GM19025 (cell line): Measurements from ENCODE around the gene B4GALNT2.
"Not testable (repeated sequence)": the region's sequence is repeated elsewhere in the genome, so short reads cannot be mapped to it uniquely, and the experiment has no call there.

Source experiments
- ATAC-seq: cut with Tn5 transposase; IDR thresholded peaks from one replicate; pipeline ENCODE4 v1.9.1; 2021; ENCODE audit warnings: mild to moderate bottlenecking, low read depth, moderate library complexity; ENCODE audit not compliant: unreplicated experiment

Gene B4GALNT2

DNA sequence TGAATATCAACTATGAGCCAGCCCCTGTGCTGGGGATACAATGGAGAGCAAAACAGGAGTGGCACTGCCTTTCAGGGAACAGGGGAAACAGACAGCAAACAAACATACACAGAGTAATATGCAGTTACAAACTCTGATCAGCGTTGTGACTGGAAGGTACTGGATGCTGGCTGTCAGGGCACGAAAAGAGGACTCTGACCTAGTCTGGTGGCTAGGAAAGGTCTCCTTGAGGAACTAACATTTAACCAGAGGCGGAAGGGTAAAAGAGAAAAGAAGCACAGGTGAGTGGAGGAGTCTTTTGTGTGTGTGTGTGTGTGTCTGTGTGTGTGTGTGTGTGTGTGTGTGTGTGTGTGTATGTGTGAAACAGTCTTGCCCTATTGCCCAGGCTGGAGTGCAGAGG is 12.4 kb upstream of the B4GALNT2 start:
- no peak for ATAC-seq

DNA sequence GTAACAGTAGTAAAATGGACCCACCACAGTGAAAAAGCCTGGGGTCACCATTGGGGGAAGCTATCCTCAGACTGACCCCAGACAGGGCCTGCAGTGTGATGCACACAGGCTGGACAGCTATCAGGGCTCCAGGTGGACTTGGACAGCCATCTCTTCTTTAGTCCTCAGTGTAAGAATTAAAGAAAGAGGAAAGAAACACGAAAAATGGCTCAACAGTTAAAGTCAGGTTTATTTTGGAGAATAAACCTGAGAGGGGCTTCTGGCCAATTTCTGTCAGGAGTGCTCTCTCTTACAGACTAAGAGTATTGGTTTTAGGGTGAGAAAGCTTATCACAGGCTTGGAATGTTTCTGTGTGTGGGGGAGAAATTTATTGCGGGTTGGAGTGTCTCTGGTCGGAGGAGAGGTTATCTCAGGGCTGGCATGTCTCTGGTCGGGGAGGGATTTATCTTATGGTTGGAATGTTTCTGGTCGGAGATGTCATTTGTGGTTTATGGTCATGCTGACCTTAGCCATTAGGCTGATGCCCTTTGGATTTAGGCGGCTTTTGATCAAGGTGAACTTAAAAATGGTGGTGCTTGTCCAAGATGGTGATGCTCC is 10.8 kb upstream of the B4GALNT2 start:
- ATAC-seq: no peak

DNA sequence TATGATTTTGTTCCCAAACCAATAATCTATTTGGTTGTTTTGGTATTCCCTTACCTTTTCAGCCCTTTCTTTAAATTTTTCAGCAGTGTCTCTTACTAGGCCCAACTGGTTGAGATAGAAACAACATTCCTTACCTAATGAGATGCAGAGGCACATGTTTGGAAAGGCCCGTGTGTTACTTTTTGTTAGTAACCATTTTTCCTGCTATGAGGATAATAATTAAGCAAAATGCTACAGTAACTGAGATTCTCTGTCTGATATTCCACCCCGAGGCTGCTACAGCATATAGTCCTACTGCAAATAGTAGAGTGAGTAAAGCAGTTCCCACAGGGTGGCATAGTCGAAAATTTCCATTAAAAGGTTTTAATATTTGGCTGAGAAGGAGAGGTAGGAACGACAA is 10.0 kb upstream of the B4GALNT2 start:
- ATAC-seq: no peak

DNA sequence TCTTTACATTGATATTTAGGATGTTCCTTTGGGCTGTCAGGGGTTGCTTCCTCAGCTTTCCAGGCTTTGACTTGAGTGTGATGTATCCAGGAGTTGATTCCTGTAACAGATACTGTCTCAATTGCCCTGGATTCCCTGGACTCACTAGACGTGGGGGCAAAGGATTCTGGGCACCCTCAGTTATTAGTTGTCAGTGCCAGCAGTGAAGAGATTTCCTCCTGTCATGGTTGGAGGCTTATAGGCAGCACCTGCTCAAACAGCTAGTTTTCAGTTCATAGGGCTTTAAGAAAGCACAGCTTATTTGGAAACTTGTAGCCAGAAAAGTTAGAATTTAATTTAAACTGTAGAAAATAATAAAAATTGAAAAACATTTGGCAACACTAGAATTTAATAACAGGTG is 9.5 kb upstream of the B4GALNT2 start:
- ATAC-seq: no peak

DNA sequence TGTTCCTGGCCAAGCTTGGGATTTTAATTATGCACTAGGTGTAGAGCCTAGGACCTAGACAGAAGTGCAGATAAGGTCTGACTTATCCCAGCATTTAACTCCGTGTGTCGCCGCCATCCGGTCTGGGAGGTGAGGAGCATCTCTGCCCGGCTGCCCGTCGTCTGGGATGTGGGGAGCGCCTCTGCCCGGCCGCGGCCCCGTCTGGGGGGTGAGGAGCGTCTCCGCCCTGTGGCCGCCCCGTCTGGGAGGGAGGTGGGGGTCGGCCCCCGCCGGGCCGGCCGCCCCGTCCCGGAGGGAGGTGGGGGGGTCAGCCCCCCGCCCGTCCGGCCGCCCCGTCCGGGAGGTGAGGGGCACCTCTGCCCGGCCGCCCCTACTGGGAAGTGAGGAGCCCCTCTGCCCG is 7.1 kb upstream of the B4GALNT2 start:
- no peak for ATAC-seq

DNA sequence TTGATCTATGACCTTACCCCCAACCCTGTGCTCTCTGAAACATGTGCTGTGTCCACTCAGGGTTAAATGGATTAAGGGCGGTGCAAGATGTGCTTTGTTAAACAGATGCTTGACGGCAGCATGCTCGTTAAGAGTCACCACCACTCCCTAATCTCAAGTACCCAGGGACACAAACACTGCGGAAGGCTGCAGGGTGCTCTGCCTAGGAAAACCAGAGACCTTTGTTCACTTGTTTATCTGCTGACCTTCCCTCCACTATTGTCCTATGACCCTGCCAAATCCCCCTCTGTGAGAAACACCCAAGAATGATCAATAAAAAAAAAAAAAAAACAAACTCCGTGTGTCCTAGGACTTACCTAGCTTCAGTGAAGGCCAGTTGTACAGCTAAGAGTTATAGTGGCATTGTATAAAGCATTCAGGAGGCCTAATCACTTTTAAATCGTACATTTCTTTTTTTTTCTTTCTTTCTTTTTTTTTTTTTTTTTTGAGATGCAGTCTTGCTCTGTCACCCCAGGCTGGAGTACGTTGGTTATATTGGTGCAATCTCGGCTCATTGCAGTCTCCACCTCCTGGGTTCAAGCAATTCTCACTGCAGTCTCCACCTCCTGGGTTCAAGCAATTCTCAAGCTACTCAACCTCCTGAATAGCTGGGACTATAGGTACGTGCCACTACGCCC is 6.2 kb upstream of the B4GALNT2 start:
- ATAC-seq: not testable (repeated sequence)

DNA sequence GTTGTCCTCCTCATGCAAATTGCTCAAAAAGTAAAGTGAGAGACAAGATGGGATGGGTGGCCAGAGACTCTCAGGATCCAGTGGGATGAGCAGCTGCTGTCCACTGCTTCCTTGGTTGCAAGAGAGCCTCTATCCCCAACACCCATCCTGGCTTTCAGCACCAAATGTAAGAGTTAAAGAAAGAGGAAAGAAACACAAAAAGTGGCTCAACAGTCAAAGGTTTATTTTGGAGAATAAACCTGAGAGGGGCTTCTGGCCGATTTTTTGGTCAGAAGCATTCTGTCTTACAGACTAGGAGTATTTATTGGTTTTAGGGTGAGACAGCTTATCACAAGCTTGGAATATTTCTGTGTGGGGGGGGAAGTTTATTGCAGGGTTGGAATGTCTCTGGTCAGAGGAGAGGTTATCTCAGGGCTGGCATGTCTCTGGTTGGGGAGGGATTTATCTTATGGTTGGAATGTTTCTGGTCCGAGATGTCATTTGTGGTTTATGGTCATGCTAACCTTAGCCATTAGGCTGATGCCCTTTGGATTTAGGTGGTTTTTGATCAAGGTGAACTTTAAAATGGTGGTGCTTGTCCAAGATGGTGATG is 3.1 kb upstream of the B4GALNT2 start:
- not testable (repeated sequence) for ATAC-seq

DNA sequence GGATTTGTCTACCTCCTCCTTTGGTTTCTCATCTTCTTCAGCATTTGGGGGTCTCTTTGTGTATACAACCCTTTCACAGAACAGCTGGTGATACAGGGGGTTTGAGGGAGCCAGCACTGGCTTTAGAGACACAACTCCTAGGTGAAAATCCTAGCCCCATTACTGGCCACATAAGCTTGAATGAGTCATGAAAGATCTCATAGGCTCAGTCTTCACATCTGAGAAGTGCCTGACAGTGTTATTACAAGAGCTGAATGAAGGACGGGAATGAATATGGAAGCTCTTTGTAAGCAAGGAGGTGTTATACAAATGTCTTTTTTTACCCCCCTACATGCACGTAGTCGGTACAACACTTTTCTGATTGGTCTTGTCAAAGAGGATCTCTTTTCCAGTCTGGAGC is 1.7 kb upstream of the B4GALNT2 start:
- ATAC-seq: no peak

DNA sequence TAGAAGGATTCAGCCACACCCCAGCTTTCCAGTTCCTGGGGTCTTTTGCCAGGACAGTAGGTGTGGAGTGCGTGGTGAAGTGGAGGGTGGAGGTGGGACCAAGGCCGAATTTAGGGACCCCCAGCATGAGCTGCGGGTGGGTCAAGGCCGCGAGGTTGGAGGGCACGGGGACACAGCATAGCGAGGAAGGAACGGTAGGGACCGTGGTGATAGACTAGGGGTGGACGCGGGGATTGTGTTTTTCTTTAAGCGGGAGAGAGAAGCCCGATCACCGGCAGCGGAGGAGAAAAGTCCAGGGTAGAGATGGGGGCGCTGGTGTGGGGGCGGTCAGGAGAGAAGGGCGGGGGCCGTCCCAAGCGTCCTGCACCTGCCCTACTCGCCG is 261 bp upstream of the B4GALNT2 start:
- ATAC-seq: no peak

DNA sequence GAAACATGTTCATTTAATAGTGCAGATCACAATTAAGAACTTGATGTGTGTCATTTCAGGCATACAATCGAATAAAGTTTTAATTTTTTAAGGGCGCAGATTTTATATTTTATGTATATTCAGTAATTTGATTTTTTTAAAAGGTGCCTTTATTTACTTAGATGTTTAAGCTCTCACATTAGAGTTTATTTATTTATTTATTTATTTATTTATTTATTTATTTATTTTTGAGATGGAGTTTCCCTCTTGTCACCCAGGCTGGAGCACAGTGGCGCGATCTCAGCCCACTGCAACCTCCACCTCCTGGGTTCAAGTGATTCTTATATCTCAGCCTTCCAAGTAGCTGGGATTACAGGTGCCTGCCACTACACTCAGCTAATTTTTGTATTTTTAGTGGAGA is 3.8 kb downstream of the B4GALNT2 start:
- no peak for ATAC-seq

DNA sequence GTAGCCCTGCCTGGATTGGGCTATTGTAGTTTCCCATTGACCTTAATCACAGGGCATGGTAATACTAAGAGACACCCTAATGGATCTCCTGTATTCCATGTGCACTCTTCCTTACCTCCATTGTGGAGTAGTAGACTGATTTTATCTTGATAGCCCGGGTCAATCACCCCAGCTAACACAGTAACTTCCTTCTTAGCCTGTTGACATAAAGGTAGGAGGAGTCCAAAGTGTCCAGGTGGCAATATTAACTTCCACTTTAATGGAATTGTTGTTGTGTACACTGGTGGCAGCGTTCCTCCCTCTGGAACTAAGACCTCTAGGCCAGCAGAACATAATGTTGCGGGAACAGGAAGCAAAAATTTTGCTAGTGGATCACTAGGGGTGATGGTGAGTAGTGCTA is 13.1 kb downstream of the B4GALNT2 start:
- ATAC-seq: not testable (repeated sequence)

DNA sequence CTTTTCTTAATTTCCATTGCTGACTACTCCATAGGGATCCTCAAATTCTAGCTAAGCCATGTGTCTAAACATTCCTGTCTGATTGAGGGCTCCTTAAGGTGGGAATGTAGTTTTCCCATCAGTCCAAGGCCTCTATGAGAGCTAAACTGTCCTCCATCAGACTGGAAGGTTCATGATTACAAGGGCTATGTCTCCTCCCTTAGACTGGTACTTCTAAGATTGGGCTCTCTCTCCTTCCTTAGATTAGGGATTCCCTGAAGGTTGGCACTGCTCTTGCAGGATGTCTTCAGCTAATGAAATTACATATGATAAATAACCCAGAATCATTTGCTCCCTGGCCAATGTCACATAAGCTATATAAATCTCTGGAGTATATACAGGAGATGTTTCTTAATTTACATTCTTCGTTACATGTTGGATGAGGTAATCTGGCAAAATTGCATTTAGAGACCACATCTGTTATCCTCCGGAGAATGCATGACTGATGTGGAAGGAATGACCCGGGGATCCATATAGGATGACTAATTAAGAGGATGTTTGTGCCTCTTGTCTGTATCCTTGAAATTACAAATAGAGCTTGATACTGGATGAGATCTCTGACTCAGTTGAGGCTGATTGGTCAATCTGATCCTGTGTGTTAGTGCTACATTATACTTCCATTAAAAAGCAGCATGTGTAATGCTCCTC is 14.2 kb downstream of the B4GALNT2 start:
- no peak for ATAC-seq

DNA sequence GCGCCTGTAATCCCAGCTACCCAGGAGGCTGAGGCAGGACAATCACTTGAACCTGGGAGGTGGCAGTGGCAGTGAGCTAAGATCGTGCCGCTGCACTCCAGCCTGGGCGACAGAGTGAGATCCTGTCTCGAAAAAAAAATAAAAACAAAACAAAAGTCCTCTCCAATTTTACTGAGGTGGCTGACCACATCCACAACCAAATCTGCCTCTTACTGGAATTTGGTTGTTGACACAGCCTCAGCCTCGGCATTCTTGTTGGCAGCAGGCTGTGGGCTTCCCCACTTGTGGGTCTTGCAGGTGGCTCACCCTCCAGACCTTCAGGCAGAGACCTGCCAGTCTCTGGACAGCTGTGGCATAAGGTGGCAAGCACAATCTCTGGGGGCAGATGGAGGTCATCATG is 15.6 kb downstream of the B4GALNT2 start:
- no peak for ATAC-seq

DNA sequence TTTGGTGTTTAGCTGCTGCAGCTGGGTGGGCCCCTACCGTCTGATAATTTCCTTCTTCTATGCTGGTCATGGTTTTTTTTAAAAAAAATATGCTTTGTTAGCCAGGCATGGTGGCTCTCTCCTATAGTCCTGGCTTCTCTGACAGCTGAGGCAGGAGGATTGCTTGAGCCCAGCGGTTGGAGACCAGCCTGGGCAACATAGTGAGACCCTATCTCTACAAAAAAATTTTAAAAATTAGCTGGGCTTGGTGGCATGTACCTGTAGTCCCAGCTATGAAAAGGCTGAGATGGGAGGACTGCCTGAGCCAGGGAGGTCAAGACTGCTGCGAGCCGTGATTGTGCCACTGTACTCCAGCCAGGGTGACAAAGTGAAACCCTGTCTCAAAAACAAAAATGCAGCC is 19.4 kb downstream of the B4GALNT2 start:
- ATAC-seq: no peak

DNA sequence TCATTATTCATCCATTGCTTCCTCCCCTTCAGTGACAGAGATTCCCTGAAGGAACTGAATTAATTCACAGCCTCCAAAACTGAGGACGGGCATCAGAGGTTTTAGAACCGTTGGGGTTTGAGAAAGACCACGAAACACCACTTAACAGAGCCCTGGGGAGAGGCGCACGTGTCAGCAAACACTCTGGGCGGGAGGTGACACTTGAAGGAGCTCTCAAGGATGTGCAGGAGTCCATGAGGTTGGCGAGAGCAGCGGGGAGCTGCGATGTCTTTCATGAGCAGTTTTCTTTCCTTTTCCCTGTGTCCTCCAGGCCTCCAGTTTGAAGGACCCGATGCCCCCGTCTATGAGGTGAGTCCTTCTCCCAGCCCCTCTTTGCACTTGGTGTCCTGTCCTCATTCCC is 23.7 kb downstream of the B4GALNT2 start:
- no peak for ATAC-seq

DNA sequence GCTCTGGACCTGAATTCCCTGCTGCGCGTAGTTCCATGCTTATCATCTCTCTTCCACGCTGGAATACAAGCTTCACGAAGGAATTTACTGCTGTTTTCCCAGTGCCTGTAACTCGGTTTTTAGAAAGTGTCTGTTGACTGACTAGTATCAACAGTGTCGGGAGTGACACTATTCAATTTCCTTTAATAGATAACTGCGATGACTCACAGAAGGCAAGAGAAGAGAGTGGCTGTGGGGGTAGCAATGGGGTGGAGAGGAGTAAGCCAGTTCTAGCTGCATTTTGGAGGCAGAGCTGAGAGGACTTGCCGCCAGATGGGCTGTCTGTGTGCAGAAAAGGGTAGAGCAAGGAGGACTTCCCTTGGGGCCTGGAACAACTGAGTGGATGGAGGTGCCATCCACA is 25.2 kb downstream of the B4GALNT2 start:
- no peak for ATAC-seq

DNA sequence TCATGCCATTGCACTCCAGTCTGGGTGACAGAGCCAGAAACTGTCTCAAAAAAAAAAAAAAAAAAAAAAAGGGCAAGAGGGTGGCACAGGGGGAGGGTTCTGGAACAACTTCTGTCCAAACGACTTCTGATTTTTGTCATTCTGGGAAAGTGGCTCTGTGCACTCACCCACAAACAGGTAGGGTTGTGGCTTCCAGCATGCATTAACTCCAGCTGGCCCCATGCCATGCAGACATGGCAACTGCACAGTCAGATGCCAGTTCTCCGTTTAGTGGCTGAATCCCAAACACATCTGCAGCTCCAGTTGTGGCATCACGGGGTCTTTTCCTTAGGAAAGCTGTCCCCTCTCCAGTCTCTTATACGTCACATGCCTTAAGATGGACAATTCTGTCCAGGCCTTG is 30.3 kb downstream of the B4GALNT2 start:
- no peak for ATAC-seq

DNA sequence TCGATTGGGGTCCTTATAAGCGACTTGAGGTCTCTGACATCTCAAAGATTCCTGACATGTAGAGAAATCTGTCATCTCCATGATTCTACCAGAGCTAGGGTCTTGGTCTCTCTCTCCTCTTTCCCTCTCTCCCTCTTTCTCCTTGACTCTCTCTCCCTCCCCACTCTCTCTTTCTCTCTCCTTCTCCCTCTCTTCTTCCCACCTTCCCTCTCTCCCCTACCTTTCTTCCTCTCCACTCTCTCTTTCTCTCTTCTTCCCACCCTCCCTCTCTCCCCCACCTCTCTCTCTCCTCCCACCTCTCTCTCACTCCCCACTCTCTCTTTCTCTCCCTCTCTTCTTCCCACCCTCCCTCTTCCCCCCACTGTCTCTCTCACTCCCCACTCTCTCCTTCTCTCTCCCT is 32.6 kb downstream of the B4GALNT2 start:
- ATAC-seq: no peak

DNA sequence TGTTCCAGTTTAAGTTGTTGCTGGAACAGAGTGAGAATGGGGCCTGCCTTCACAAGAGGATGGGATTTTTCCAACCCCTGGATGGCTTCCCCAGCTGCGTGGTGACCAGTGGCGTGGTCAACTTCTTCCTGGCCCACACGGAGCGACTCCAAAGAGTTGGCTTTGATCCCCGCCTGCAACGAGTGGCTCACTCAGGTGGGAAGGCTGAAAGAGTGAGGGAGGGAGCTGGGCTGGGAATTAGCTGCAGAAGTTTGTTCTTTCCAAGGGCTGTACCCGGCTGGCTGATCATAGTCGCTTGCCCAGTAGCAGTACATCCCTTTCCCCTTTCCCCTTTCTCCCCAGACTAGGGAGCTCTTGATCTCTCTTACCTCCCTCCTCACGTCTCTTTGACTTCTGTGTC is 36.1 kb downstream of the B4GALNT2 start:
- ATAC-seq: no peak

DNA sequence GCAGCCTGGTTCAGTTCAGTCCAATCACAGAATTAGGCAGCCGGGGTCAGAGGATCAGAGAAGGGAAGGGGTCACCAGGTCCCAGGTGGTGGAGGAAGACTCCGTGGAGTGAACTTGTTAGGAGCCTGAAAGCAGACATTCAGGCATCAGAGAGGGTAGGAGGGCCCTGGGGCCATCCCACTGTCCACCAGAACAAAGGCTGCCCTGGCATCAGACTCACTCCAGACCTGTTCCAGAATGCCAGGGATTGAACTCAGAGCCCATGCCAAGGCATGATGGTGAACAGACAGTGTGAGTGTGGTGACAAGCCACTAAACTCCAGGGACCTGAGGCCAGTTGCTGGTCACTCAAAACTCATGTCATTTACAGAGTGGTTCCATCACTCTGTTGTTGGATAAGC is 37.6 kb downstream of the B4GALNT2 start:
- ATAC-seq: no peak

DNA sequence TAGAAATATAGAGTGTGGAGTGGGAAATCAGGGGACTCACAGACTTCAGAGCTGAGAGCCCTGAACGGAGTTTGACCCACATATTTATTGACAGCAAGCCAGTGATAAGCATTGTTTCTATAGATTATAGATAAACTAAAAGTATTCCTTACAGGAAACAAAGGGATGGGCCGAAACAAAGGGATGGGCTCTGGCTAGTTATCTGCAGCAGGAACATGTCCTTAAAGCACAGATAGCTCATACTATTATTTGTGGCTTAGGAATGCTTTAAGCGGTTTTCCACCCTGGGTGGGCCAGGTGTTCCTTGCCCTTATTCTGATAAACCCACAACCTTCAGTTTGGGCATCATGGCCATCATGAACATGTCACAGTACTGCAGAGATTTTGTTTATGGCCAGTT is 38.1 kb downstream of the B4GALNT2 start:
- ATAC-seq: not testable (repeated sequence)

DNA sequence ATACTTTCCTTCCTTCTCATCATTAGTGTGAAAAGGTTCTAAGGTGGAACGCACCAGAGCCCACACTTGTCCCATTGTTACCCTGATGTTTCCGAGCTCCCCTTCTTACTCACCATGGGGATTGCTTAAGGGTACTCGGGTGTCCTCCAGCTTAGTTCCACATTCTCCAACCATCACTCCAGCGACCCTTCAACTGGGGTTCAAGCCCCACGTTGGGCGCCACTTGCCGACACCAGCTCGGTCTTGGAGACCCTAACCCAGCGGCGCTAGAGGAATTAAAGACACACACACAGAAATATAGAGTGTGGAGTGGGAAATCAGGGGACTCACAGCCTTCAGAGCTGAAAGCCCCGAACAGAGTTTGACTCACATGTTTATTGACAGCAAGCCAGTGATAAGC is 43.4 kb downstream of the B4GALNT2 start:
- not testable (repeated sequence) for ATAC-seq
